Keratinocyte (primary cell): ENCODE data around the gene OR5H14. TPM values are rescaled to one million over a fixed set of nuclear protein-coding genes. Genes with fewer than 3 reads are reported as not detected.
"Not testable (repeated sequence)": the region's sequence is repeated elsewhere in the genome, so short reads cannot be mapped to it uniquely, and the experiment has no call there.

Source experiments
- DNase-seq: peaks from one replicate; pipeline ENCODE4 v3.0.0-alpha.2; 2011; ENCODE audit warnings: low read depth, missing footprints, low spot score
- FAIRE-seq: peaks from 2 replicates; lab custom pipeline; 2011; peaks lifted over from hg19 to GRCh38; lab: Jason Lieb, UNC
- H2AFZ ChIP-seq: 2 replicates; pipeline ENCODE4 v1.6.0; 2012; ENCODE audit warnings: low read length, control low read depth, inconsistent platforms; ENCODE audit not compliant: control insufficient read depth
- H3K27ac ChIP-seq: 2 replicates; pipeline ENCODE4 v1.5.1; 2011; ENCODE audit warnings: low read length; ENCODE audit not compliant: control insufficient read depth, insufficient read depth
- H3K27me3 ChIP-seq: 3 replicates; pipeline ENCODE4 v1.6.0; 2011; ENCODE audit warnings: low read length; ENCODE audit not compliant: control insufficient read depth, insufficient read depth; ENCODE audit errors: extremely low read depth
- H3K36me3 ChIP-seq, 2 experiments: 2 replicates in 1 of 2; 3 replicates in 1 of 2; pipeline ENCODE4 v1.5.1; 2011; ENCODE audit warnings: low read length in 2 of 2, mild to moderate bottlenecking in 1 of 2; ENCODE audit not compliant: control insufficient read depth in 2 of 2, insufficient read depth in 2 of 2; ENCODE audit errors: extremely low read depth in 1 of 2
- H3K4me1 ChIP-seq: 3 replicates; pipeline ENCODE4 v1.5.1; 2011; ENCODE audit warnings: low read length; ENCODE audit not compliant: control insufficient read depth, insufficient read depth; ENCODE audit errors: extremely low read depth
- H3K4me2 ChIP-seq: 3 replicates; pipeline ENCODE4 v1.6.0; 2011; ENCODE audit warnings: low read depth, low read length; ENCODE audit not compliant: control insufficient read depth, insufficient read depth; ENCODE audit errors: extremely low read depth
- H3K4me3 ChIP-seq, 3 experiments: fragments of 200-600 bp in 1 of 3; sonication (generic) in 1 of 3; 2 replicates in 2 of 3; 3 replicates in 1 of 3; pipeline ENCODE4 v1.5.1; 2011 to 2016; ENCODE audit warnings: low read length in 3 of 3, mild to moderate bottlenecking in 3 of 3, control low read depth in 2 of 3, inconsistent platforms in 1 of 3, low read depth in 1 of 3, mixed read lengths in 1 of 3, mixed run types in 1 of 3, moderate library complexity in 1 of 3; ENCODE audit not compliant: control insufficient read depth in 2 of 3, insufficient read depth in 2 of 3; ENCODE audit errors: extremely low read depth in 1 of 3
- H3K79me2 ChIP-seq: 2 replicates; pipeline ENCODE4 v1.6.0; 2012; ENCODE audit warnings: low read length; ENCODE audit not compliant: control insufficient read depth, insufficient read depth
- H3K9ac ChIP-seq: 3 replicates; pipeline ENCODE4 v1.6.0; 2011; ENCODE audit warnings: low read length; ENCODE audit not compliant: control insufficient read depth, insufficient read depth; ENCODE audit errors: extremely low read depth
- H3K9me1 ChIP-seq: 3 replicates; pipeline ENCODE4 v1.6.0; 2011; ENCODE audit warnings: low read length; ENCODE audit not compliant: control insufficient read depth, insufficient read depth; ENCODE audit errors: extremely low read depth
- H3K9me3 ChIP-seq: 2 replicates; pipeline ENCODE4 v1.5.1; 2012; ENCODE audit warnings: low read depth, low read length; ENCODE audit not compliant: control insufficient read depth
- H4K20me1 ChIP-seq: 3 replicates; pipeline ENCODE4 v1.6.0; 2011; ENCODE audit warnings: low read length; ENCODE audit not compliant: control insufficient read depth, insufficient read depth; ENCODE audit errors: extremely low read depth
- EZH2 ChIP-seq: IDR thresholded peaks from one replicate; pipeline ENCODE4 v1.6.1; 2012; ENCODE audit warnings: inconsistent platforms, mild to moderate bottlenecking, low read length, moderate library complexity
- dilution Hi-C: fragments of 300-500 bp; cut with MboI; formaldehyde crosslinking; loops from one replicate; pipeline ENCODE4 v1.7.0; 2020; ENCODE audit warnings: low sequenced_read_pairs; ENCODE audit not compliant: extremely low pct_ligation_motif_present
- polyA plus RNA-seq, 5 experiments: library from polyadenylated mRNA; depleted of rRNA in 3 of 5; stranded (reverse) in 3 of 5; stranded (forward) in 1 of 5; unstranded in 1 of 5; fragments of >200 nt; gene quantifications; 1 replicate in 1 of 5; 2 replicates in 3 of 5; 3 replicates in 1 of 5; pipeline versions ENCODE4 v1.2.1 to v1.2.3, GENCODE V29; 2011 to 2012; ENCODE audit warnings: missing spikeins in 2 of 5, low read depth in 1 of 5, low replicate concordance in 1 of 5
- TF ChIP-seq, protein P1 (sequence below), 3 experiments: IDR thresholded peaks in 1 of 3; conservative IDR thresholded peaks in 1 of 3; optimal IDR thresholded peaks in 1 of 3; 2 replicates in 2 of 3; 3 replicates in 1 of 3; pipeline versions ENCODE3 to v1.5.1; 2011; ENCODE audit warnings: low read length in 3 of 3, mild to moderate bottlenecking in 3 of 3, moderate library complexity in 2 of 3, control low read depth in 1 of 3, inconsistent platforms in 1 of 3; ENCODE audit not compliant: insufficient read depth in 2 of 3; ENCODE audit errors: extremely low read depth in 1 of 3

OR5H14 gene
- polyA plus RNA-seq, 1 donor (not counting 4 experiments of a cell fraction or from before 2014, with no cell fraction given): not detected

GRCh38 chr3:98188545-98188944, 41.3 kb downstream of the OR5H14 start:
- H3K79me2 ChIP-seq: no peaks in the 10 kb centered on the region
- H3K27me3 ChIP-seq: no peaks in the 10 kb centered on the region
- H3K4me2 ChIP-seq: no peak overlapping the region
- dilution Hi-C loops: no loop called here
- H4K20me1 ChIP-seq: no peaks in the 10 kb centered on the region
- H3K36me3 ChIP-seq: no peaks in the 10 kb centered on the region
- no peak overlapping the region for H3K27ac ChIP-seq
- H3K4me1 ChIP-seq: no peaks in the 10 kb centered on the region
- H3K4me3 ChIP-seq: no peak overlapping the region
- no peak overlapping the region for H3K9ac ChIP-seq
- H3K9me3 ChIP-seq: no peaks in the 10 kb centered on the region
- TF ChIP-seq, protein P1, sequence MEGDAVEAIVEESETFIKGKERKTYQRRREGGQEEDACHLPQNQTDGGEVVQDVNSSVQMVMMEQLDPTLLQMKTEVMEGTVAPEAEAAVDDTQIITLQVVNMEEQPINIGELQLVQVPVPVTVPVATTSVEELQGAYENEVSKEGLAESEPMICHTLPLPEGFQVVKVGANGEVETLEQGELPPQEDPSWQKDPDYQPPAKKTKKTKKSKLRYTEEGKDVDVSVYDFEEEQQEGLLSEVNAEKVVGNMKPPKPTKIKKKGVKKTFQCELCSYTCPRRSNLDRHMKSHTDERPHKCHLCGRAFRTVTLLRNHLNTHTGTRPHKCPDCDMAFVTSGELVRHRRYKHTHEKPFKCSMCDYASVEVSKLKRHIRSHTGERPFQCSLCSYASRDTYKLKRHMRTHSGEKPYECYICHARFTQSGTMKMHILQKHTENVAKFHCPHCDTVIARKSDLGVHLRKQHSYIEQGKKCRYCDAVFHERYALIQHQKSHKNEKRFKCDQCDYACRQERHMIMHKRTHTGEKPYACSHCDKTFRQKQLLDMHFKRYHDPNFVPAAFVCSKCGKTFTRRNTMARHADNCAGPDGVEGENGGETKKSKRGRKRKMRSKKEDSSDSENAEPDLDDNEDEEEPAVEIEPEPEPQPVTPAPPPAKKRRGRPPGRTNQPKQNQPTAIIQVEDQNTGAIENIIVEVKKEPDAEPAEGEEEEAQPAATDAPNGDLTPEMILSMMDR (optimal IDR thresholded peaks at IDR 0.05 in 1 of 3, IDR thresholded peaks at IDR 0.05 in 1 of 3, conservative IDR thresholded peaks at IDR 0.05 in 1 of 3; ENCODE audit: extremely low read depth in 1 of 3, insufficient read depth in 2 of 3, low read length in 3 of 3): peak in 2 of 3 experiments; percentile 29 to 33
- TF ChIP-seq EZH2: no peak
- no peak for FAIRE-seq
- no peaks in the 10 kb centered on the region for H3K9me1 ChIP-seq
- DNase-seq: no peak
- H2AFZ ChIP-seq: no peak overlapping the region

GRCh38 chr3:98190911-98191310, 43.6 kb downstream of the OR5H14 start:
- H3K79me2 ChIP-seq, H3K9ac ChIP-seq, FAIRE-seq, H3K9me1 ChIP-seq, DNase-seq, H4K20me1 ChIP-seq, H3K4me3 ChIP-seq, H3K4me2 ChIP-seq, H3K36me3 ChIP-seq, dilution Hi-C loops, H3K27me3 ChIP-seq, H3K4me1 ChIP-seq, H2AFZ ChIP-seq, H3K27ac ChIP-seq, H3K9me3 ChIP-seq: not testable (repeated sequence)

DNA sequence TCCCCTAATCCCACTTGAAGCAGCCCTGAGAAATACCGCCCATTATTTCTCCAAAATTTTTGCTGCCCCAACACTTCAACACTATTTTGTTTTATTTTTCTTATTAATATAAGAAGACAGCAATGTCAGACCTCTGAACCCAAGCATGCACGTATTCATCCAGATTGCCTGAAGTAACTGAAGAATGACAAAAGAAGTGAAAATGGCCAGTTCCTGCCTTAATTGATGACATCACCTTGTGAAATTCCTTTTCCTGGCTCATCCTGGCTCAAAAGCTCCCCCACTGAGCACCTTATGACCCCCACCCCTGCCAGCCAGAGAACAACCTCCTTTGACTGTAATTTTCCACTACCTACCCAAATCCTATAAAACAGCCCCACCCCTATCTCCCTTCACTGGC, 49.0 kb downstream of the OR5H14 start:
- H3K4me1 ChIP-seq, H3K27me3 ChIP-seq, H3K4me3 ChIP-seq, DNase-seq, H3K27ac ChIP-seq, H3K9me3 ChIP-seq, dilution Hi-C loops, H3K36me3 ChIP-seq, H4K20me1 ChIP-seq, H3K9me1 ChIP-seq, H3K79me2 ChIP-seq, FAIRE-seq, H3K9ac ChIP-seq, H2AFZ ChIP-seq, H3K4me2 ChIP-seq: not testable (repeated sequence)
